A673 (cell line): ENCODE results near the gene LRRC8A. TPM values are rescaled to one million over a fixed set of nuclear protein-coding genes. Genes with fewer than 3 reads are reported as not detected.

ENCODE experiments used
- BruUV-seq: library from RNA; stranded (reverse); fragments of 400-500 nt; replicated peaks from 2 replicates; lab custom pipeline; 2021; lab: Mats Ljungman, UMichigan
- CTCF ChIA-PET: fragments of 300-600 bp; sonication (Branson Sonifier 250); formaldehyde crosslinking; loops from one replicate; lab custom pipeline; 2022; ENCODE audit warnings: antibody characterized with exemption; lab: Charles Lee
- POLR2A ChIA-PET: fragments of 300-600 bp; sonication (Branson Sonifier 250); formaldehyde crosslinking; loops from one replicate; lab custom pipeline; 2022; ENCODE audit warnings: antibody characterized with exemption; ENCODE audit not compliant: low non-redundant PET; lab: Charles Lee
- DNase-seq: peaks from one replicate; pipeline ENCODE4 v3.0.0-alpha.2; 2015; ENCODE audit warnings: low spot score
- H3K27ac ChIP-seq: fragments of 200-600 bp; sonication (generic); 2 replicates; pipeline ENCODE4 v1.5.1; 2016; ENCODE audit warnings: mixed run types, low read depth, mild to moderate bottlenecking, mixed read lengths, antibody characterized with exemption, low read length; ENCODE audit not compliant: poor library complexity, severe bottlenecking
- H3K27me3 ChIP-seq: fragments of 200-600 bp; sonication (generic); replicated peaks from 2 replicates; pipeline ENCODE4 v1.6.1; 2017; ENCODE audit warnings: mixed run types, low read depth, mild to moderate bottlenecking, mixed read lengths, antibody characterized with exemption, low read length; ENCODE audit not compliant: insufficient read depth, poor library complexity
- H3K36me3 ChIP-seq: fragments of 200-600 bp; sonication (generic); 2 replicates; pipeline ENCODE4 v1.6.1; 2016; ENCODE audit warnings: mixed run types, mild to moderate bottlenecking, mixed read lengths, antibody characterized with exemption, low read length; ENCODE audit not compliant: insufficient read depth, poor library complexity, severe bottlenecking
- H3K4me1 ChIP-seq: fragments of 200-600 bp; sonication (generic); 2 replicates; pipeline ENCODE4 v1.6.1; 2017; ENCODE audit warnings: mixed run types, mild to moderate bottlenecking, mixed read lengths, antibody characterized with exemption, low read length; ENCODE audit not compliant: insufficient read depth, poor library complexity, severe bottlenecking
- H3K4me3 ChIP-seq: fragments of 200-600 bp; sonication (generic); 2 replicates; pipeline ENCODE4 v1.5.1; 2016; ENCODE audit warnings: low read depth, mixed run types, mild to moderate bottlenecking, mixed read lengths, low read length; ENCODE audit not compliant: poor library complexity, severe bottlenecking
- H3K9me3 ChIP-seq: fragments of 200-600 bp; sonication (generic); 2 replicates; pipeline ENCODE4 v1.6.1; 2016; ENCODE audit warnings: mixed run types, low read depth, mild to moderate bottlenecking, mixed read lengths, antibody characterized with exemption, low read length; ENCODE audit not compliant: poor library complexity, severe bottlenecking
- EZH2 ChIP-seq: fragments of 200-600 bp; sonication (generic); IDR thresholded peaks from 2 replicates; pipeline ENCODE4 v1.6.1; 2017; ENCODE audit warnings: borderline replicate concordance, low read depth, mild to moderate bottlenecking, mixed read lengths, antibody characterized with exemption, low read length; ENCODE audit not compliant: poor library complexity, severe bottlenecking
- intact Hi-C: fragments of 100-400 bp; cut with micrococcal nuclease; formaldehyde crosslinking; loops from one replicate; pipeline ENCODE4 v1.10.0; 2022; ENCODE audit not compliant: unreplicated experiment
- total RNA-seq: library from RNA; stranded (reverse); gene quantifications from 2 replicates; pipeline ENCODE4 v1.2.3, GENCODE V29; 2021
- TF ChIP-seq, protein P1 (sequence below): fragments of 300-800, 200-600 bp; sonication (generic); conservative IDR thresholded peaks from 2 replicates; pipeline ENCODE4 v1.5.1; 2017; ENCODE audit warnings: low read depth, mild to moderate bottlenecking, antibody characterized with exemption, low read length, moderate library complexity, mixed read lengths

The LRRC8A gene
- total RNA-seq, 1 experiment from 2014 or later: 56.8 TPM

DNA sequence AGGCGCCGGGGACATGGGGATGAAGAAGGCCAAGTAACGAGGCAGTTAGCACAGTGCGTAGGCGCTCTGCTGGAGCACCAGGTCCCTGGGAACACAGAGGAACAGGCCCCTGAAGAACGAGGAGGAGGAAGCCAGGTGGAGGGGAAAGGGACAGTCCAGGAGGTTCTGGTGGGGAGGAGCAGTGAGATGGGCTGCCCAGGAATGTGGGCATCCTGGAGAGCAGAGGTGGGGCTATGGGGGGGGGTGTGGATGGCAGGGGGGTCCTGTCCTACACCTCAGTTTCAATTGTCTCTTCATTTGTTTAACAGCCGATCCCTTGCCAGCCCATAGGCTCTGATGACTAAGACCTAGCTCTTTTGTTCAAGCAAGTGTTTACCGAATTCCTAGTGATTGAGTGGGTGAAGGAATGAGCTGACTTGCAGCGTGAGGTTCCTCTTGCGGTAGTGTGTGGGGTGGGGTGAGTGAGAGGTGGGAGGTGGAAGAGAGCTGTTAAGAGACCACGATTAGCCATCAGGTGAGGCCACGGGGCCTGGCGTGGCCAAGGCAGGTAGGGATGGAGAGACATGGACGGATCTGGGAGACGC is 30.4 kb downstream of the LRRC8A start:
- peaks cover 16% of the 10 kb centered on the region for H3K4me1 ChIP-seq
- peak overlapping the region; percentile 52 for H3K27ac ChIP-seq
- intact Hi-C loops: no loop called here
- no peak overlapping the region for H3K4me3 ChIP-seq
- no peaks in the 10 kb centered on the region for H3K9me3 ChIP-seq
- peaks cover 38% of the 10 kb centered on the region for H3K36me3 ChIP-seq
- BruUV-seq: no TSS peak
- TF ChIP-seq, protein P1, sequence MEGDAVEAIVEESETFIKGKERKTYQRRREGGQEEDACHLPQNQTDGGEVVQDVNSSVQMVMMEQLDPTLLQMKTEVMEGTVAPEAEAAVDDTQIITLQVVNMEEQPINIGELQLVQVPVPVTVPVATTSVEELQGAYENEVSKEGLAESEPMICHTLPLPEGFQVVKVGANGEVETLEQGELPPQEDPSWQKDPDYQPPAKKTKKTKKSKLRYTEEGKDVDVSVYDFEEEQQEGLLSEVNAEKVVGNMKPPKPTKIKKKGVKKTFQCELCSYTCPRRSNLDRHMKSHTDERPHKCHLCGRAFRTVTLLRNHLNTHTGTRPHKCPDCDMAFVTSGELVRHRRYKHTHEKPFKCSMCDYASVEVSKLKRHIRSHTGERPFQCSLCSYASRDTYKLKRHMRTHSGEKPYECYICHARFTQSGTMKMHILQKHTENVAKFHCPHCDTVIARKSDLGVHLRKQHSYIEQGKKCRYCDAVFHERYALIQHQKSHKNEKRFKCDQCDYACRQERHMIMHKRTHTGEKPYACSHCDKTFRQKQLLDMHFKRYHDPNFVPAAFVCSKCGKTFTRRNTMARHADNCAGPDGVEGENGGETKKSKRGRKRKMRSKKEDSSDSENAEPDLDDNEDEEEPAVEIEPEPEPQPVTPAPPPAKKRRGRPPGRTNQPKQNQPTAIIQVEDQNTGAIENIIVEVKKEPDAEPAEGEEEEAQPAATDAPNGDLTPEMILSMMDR: no peak
- TF ChIP-seq EZH2: no peak
- DNase-seq: peak; percentile 60
- POLR2A ChIA-PET: no interaction called here
- no peaks in the 10 kb centered on the region for H3K27me3 ChIP-seq
- CTCF ChIA-PET: no interaction called here

DNA sequence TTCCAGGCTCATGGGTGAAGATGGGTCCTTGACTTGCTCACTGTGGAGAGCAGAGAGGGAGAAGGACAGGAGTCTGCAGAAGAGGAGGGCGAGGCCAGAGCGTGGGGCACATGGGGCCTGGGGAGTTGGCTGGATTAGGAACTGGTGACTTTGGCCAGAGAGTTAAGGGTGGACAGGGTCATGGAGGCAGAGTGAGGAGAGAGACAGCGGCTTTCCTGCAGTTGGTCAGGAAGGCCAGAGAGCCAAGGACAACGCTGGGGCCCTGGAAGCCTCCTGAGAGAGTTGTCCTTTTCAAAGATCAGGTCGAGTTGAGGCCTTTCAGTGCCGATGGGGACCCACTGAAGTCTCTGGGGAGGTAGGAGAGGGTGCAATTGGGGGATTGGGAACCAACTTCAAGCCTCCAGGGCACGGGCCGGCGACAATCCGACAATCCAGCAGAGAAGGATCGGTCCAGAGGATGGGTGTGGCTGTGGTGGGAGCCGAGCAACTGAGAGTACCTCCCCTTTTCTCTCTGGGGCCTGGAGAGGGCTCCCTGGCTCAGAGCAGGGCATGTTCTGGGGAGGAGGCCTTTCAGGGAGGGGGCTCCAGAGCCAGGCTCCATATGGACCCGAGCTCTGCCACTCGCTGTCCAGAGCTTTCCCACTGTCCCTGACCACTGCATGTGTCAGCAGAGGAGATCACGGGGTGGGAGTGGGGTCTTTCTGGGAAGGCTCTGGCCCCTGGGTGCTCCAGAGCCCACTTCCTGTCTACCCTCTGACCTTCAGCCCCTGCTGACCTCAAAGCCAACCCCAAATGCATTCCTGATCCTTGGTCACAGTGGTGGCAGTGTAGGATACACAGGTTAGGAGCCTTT is 31.3 kb downstream of the LRRC8A start:
- H3K4me1 ChIP-seq: peaks cover 16% of the 10 kb centered on the region
- no peak for TF ChIP-seq EZH2
- TF ChIP-seq, protein P1: no peak
- H3K27ac ChIP-seq: peak overlapping the region; percentile 47
- no peaks in the 10 kb centered on the region for H3K27me3 ChIP-seq
- peaks cover 34% of the 10 kb centered on the region for H3K36me3 ChIP-seq
- ChIA-PET POLR2A (interaction anchor here (0.7 kb wide), 1 partner anchor 12 kb away, joined by 3 read pairs; no protein-coding TSS in a partner anchor), CTCF (no interaction called here)
- no peak overlapping the region for H3K4me3 ChIP-seq
- DNase-seq: no peak
- intact Hi-C loops: no loop called here
- no TSS peak for BruUV-seq
- no peaks in the 10 kb centered on the region for H3K9me3 ChIP-seq

DNA sequence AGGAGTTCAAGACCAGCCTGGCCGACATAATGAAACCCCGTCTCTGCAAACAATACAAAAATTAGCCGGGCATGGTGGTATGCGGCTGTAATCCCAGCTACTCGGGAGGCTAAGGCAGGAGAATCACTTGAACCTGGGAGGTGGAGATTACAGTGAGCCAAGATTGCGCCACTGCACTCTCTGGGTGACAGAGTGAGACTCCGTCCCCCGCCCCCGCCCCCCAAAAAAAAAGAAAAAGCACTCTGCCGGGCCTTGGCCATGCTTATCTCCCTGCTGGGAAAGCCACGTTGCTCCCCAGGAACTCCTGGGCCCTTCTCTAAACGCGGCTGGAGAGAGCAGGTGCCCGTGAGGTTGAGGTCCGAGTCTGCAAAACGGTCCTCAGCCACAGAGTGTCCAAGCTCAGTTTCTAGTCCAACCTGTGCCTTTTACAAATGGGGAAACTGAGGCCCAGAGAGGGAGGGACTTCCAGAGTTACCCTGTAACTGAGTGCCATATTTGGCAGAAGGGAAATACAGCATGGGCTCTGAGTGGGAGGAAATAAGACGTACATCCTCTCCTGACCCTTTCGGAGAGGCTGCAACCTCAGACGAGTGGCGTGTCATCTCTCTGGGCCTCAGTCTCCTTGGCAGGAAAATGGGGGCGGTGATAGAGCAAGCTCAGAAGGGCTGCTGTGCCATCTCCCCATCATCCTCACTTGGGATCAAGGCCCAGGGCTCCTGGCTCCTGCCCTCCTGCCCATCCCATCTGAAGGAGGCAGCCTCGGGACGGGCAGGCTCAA is 32.3 kb downstream of the LRRC8A start:
- Histone ChIP-seq H3K36me3 (peaks cover 29% of the 10 kb centered on the region), H3K4me1 (peaks cover 16% of the 10 kb centered on the region), H3K9me3 (no peaks in the 10 kb centered on the region), H3K27me3 (no peaks in the 10 kb centered on the region), H3K4me3 (no peak overlapping the region), H3K27ac (no peak overlapping the region)
- TF ChIP-seq, protein P1: no peak
- no peak for TF ChIP-seq EZH2
- ChIA-PET CTCF (no interaction called here), POLR2A (interaction anchor here (0.7 kb wide), 1 partner anchor 11 kb away, joined by 3 read pairs; no protein-coding TSS in a partner anchor)
- no peak for DNase-seq
- no TSS peak for BruUV-seq
- intact Hi-C loops: no loop called here
